ENCODE measurements around the gene JAKMIP1.

DNA sequence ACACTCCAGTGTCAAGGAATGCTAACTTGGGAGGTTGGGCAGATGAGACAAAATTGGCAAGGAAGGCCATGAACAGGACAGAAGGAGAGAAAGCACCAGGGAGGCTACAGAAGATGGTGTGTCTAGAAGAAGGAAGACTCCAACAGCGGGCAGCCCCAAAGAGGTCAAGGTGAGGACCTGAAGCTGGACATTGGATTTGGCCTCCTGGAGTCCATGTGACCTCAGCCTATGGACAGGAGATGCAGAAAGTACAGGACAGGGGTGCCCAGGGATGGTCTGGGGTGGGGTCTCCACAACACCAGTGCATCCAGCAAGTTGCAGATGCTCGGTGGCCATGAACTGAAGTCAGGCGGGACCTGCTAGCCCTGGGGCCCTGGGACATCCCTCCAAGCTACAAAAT is 86.2 kb downstream of the JAKMIP1 start:
- TF ChIP-seq EZH2phosphoT487 (IDR thresholded peaks at IDR 0.05; ENCODE audit: borderline replicate concordance) = no peak
- TF ChIP-seq, protein P1, sequence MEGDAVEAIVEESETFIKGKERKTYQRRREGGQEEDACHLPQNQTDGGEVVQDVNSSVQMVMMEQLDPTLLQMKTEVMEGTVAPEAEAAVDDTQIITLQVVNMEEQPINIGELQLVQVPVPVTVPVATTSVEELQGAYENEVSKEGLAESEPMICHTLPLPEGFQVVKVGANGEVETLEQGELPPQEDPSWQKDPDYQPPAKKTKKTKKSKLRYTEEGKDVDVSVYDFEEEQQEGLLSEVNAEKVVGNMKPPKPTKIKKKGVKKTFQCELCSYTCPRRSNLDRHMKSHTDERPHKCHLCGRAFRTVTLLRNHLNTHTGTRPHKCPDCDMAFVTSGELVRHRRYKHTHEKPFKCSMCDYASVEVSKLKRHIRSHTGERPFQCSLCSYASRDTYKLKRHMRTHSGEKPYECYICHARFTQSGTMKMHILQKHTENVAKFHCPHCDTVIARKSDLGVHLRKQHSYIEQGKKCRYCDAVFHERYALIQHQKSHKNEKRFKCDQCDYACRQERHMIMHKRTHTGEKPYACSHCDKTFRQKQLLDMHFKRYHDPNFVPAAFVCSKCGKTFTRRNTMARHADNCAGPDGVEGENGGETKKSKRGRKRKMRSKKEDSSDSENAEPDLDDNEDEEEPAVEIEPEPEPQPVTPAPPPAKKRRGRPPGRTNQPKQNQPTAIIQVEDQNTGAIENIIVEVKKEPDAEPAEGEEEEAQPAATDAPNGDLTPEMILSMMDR (conservative IDR thresholded peaks at IDR 0.05; ENCODE audit: low read length) = no peak

Data from Loucy (cell line).